ENCODE results near the gene STX5. TPM values are rescaled to one million over a fixed set of nuclear protein-coding genes. Genes with fewer than 3 reads are reported as not detected.

Gene STX5
- total RNA-seq, 5 donors from 2014 or later (not counting 1 experiment from before 2014, with no cell fraction given): 49.3 to 132 (median 58.0) TPM

DNA sequence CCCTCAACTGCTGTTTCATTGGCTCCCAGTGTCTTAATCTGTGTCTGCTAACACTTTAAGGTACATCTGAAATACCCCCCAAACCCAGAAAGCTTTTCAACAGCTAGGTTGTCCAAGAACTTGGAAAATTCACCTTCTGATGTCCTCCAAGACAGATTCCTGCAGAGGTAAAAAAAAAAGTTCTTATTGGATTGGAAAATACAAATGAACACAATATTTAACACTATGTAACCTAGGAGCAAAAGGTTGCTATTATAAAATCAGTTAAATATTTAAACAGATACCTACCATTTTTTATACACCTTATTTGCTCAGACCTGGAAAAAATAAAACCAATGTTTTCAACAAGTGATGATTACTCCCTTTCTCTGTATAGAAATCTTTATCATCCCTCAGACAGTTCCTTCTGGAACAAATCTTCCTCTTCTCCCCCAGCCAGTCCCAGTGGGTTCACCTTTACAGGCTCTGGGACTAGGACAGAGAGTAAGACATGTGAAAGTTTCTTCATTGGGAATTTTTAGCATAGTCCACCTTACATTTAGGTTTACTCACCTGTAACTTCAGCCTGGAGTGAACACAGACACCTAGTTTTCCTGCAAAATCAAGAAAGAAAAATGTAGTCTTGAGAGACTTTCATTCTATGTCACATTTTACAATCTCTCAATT, 20.8 kb upstream of the STX5 start:
- DNase-seq (no peak), ATAC-seq (replicated peaks in 1 of 4) (no peak)
- POLR2A ChIA-PET: interaction anchor here (0.5 to 6.5 kb wide), 6 partner anchors 10 to 99 kb away, joined by 3 to 71 read pairs (median 6); partner anchors contain the start of genes TMEM179B (in 1 of the 2), WDR74 (in 1 of the 2) and ZBTB3 (in 1 of the 2)
- Mint-ChIP-seq H3K4me1 (peaks cover 44 to 61% (median 54%) of the 10 kb centered on the region in 3 donors), H3K27me3 (no peaks in the 10 kb centered on the region), H3K9me3 (no peaks in the 10 kb centered on the region), H3K4me3 (peak overlapping the region; percentile 93 to 98 (median 97)), H3K27ac (peak overlapping the region; percentile 7 to 96), H3K36me3 (peaks cover 38% of the 10 kb centered on the region)
- Histone ChIP-seq H3K4me1 (ENCODE audit: control insufficient read depth in 1 of 2, extremely low read depth in 1 of 2, insufficient read depth in 2 of 2, low read length in 2 of 2) (peaks cover 32 to 40% of the 10 kb centered on the region in 2 experiments), H3K27me3 (replicated peaks in 1 of 2; ENCODE audit: control insufficient read depth in 2 of 2, extremely low read depth in 1 of 2, insufficient read depth in 2 of 2, low read length in 1 of 2) (no peaks in the 10 kb centered on the region), H3K9me3 (no peaks in the 10 kb centered on the region), H3K4me3 (ENCODE audit: control insufficient read depth in 1 of 2, extremely low read depth in 1 of 2, low read length in 1 of 2) (no peak overlapping the region), H3K27ac (ENCODE audit: low read length) (no peak overlapping the region), H3K36me3 (ENCODE audit: control insufficient read depth in 2 of 2, extremely low read depth in 1 of 2, insufficient read depth in 1 of 2, low read length in 1 of 2) (peaks cover 0 to 33% of the 10 kb centered on the region in 2 donors)
- CTCF ChIA-PET: interaction anchor here in 1 of 2 donors (1.4 kb wide), 1 partner anchor 10 kb away, joined by 4 read pairs; no protein-coding TSS in a partner anchor

DNA sequence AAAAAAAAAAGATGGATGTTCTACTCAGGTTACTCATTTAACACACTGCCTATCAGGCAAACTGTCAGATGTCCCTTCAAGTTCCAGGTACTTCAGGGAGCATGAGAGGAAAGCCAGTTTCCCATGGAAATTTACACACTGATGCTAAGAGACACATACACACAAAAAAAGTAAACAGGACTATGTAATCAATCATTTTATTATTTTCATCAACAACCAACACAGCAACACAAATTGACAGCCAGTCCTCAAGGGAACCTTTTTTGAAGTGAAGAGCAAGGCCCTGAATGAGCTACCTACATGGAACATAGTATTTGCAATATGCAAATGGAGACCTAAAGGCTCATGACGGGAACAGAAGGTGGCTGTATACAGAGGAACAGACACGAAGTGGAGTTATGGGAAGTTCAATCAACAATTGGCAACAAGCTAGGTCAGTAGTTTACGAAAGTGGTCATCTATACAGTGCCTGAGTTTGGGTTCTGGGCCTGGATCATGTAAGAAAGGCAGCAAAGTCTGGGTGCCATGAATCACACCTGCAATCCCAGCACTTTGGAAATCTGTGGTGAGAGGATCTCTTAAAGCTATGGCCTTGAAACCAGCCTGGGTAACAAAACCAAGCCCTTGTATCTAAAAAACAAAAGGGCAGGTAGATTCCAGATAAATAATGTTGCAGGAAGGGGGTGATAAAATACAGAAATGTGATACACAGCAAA, 20.1 kb upstream of the STX5 start:
- H3K27me3 Mint-ChIP-seq: no peaks in the 10 kb centered on the region
- H3K4me3 Mint-ChIP-seq: peak overlapping the region in 2 of 3 donors; percentile 10 to 22
- no peaks in the 10 kb centered on the region for H3K9me3 Mint-ChIP-seq
- CTCF ChIA-PET: interaction anchor here (1.0 to 1.4 kb wide), 2 partner anchors 11 to 66 kb away, joined by 3 to 4 read pairs; no protein-coding TSS in a partner anchor
- H3K4me1 ChIP-seq (ENCODE audit: control insufficient read depth in 1 of 2, extremely low read depth in 1 of 2, insufficient read depth in 2 of 2, low read length in 2 of 2): peaks cover 32 to 35% of the 10 kb centered on the region in 2 experiments
- POLR2A ChIA-PET: interaction anchor here (0.5 to 6.5 kb wide), 6 partner anchors 9 to 98 kb away, joined by 3 to 71 read pairs (median 4); partner anchors contain the start of genes WDR74 (in 1 of the 2) and ZBTB3 (in 1 of the 2)
- H3K27ac ChIP-seq (ENCODE audit: low read length): peak overlapping the region; percentile 3
- DNase-seq: no peak
- peaks cover 38% of the 10 kb centered on the region for H3K36me3 Mint-ChIP-seq
- peaks cover 43 to 58% (median 47%) of the 10 kb centered on the region in 3 donors for H3K4me1 Mint-ChIP-seq
- 46% methylated on average over 3 of the region's 3 CpGs for WGBS (ENCODE audit: insufficient coverage)
- H3K27ac Mint-ChIP-seq: peak overlapping the region; percentile 72 to 76
- H3K27me3 ChIP-seq (replicated peaks in 1 of 2; ENCODE audit: control insufficient read depth in 2 of 2, extremely low read depth in 1 of 2, insufficient read depth in 2 of 2, low read length in 1 of 2): no peaks in the 10 kb centered on the region
- ATAC-seq (replicated peaks in 1 of 4): no peak
- peaks cover 0 to 33% of the 10 kb centered on the region in 2 donors for H3K36me3 ChIP-seq (ENCODE audit: control insufficient read depth in 2 of 2, extremely low read depth in 1 of 2, insufficient read depth in 1 of 2, low read length in 1 of 2)
- no peak overlapping the region for H3K4me3 ChIP-seq (ENCODE audit: control insufficient read depth in 1 of 2, extremely low read depth in 1 of 2, low read length in 1 of 2)
- no peaks in the 10 kb centered on the region for H3K9me3 ChIP-seq

DNA sequence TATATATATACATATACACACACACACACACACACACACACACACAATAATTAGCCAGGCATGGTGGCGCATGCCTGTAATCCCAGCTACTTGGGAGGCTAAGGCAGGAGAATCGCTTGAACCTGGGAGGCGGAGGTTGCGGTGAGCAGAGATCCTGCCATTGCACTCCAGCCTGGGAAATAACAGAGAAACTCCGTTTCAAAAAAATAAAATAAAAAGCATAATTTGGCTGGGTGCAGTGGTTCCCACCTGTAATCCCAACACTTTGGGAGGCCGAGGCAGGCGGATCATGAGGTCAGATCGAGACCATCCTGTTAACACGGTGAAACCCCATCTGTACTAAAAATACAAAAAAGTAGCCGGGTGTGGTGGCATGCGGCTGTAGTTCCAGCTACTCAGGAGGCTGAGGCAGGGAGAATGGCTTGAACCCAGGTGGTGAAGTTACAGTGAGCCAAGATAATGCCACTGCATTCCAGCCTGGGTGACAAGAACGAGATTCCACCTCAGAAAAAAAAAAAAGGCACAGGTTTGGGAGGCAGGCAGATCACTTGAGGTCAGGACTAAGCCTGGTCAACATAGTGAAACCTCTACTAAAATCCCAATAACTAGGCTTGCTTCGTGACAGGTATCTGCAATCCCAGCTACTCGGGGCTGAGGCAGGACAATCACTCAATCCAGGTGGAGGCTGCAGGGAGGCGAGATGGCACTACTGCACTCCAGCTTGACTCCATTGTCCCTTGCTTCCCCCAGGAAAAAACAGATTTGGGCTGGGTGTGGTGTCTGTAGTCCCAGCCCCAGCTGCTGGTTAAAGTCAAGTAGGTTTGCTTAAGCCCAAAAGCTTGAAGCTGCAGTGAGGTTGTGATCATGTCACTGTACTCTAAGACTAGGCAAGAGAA, 19.3 kb upstream of the STX5 start:
- Mint-ChIP-seq H3K4me3 (peak overlapping the region in 2 of 3 donors; percentile 10 to 22), H3K36me3 (peaks cover 38% of the 10 kb centered on the region)
- H3K27ac ChIP-seq (ENCODE audit: low read length): peak overlapping the region; percentile 13

DNA sequence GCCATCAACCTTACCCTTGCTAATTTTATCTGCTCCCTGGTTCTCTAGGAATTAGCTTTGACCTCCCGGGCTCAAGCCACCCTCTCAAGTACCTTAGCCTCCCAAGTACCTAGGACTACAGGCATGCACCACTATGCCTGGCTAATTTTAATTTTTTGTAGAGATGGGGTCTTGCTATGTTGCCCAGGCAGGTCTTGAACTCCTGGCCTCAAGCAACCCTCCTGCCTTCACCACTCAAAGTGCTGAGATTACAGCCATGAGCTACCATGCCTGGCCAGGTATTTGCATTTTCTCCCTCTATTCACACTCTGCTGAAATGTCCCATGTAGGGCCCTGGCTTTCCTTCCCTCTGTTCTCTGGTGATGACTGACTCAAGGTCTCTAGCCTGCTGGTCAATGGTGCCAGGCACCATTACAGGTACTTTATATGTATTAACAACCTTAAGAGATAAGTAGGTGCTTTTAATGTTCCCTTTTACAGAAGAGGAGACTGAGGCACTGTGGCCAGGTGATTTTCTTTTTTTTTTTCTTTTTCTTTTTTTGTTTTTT, 16.0 kb upstream of the STX5 start:
- Histone ChIP-seq H3K4me1 (ENCODE audit: control insufficient read depth in 1 of 2, extremely low read depth in 1 of 2, insufficient read depth in 2 of 2, low read length in 2 of 2) (peaks cover 5 to 9% of the 10 kb centered on the region in 2 experiments), H3K27me3 (replicated peaks in 1 of 2; ENCODE audit: control insufficient read depth in 2 of 2, extremely low read depth in 1 of 2, insufficient read depth in 2 of 2, low read length in 1 of 2) (no peaks in the 10 kb centered on the region), H3K27ac (ENCODE audit: low read length) (no peak overlapping the region), H3K4me3 (ENCODE audit: control insufficient read depth in 1 of 2, extremely low read depth in 1 of 2, low read length in 1 of 2) (no peak overlapping the region), H3K36me3 (ENCODE audit: control insufficient read depth in 2 of 2, extremely low read depth in 1 of 2, insufficient read depth in 1 of 2, low read length in 1 of 2) (peaks cover 0 to 16% of the 10 kb centered on the region in 2 donors), H3K9me3 (no peaks in the 10 kb centered on the region)
- Mint-ChIP-seq H3K27ac (peak overlapping the region; percentile 59 to 68), H3K9me3 (no peaks in the 10 kb centered on the region), H3K4me3 (no peak overlapping the region), H3K4me1 (peaks cover 12 to 26% (median 17%) of the 10 kb centered on the region in 3 donors), H3K36me3 (peaks cover 10% of the 10 kb centered on the region), H3K27me3 (no peaks in the 10 kb centered on the region)
- DNase-seq (no peak), ATAC-seq (replicated peaks in 1 of 4) (no peak)
- no CpG with 5 or more reads among the region's 1 CpG for WGBS (ENCODE audit: insufficient coverage)
- ChIA-PET CTCF (interaction anchor here in 1 of 2 donors (0.5 to 0.9 kb wide), 2 partner anchors 8 to 18 kb away, joined by 3 read pairs; no protein-coding TSS in a partner anchor), POLR2A (interaction anchor here in 1 of 2 donors (0.7 kb wide), 1 partner anchor 183 kb away, joined by 3 read pairs; the partner anchor contains the start of genes C11orf98 and CSKMT)

More for the DNA sequence above, 19.3 kb upstream of the STX5 start:
- ChIA-PET POLR2A (interaction anchor here (0.6 to 6.5 kb wide), 5 partner anchors 11 to 97 kb away, joined by 3 to 71 read pairs (median 4); partner anchors contain the start of genes WDR74 (in 1 of the 2) and ZBTB3 (in 1 of the 2)), CTCF (interaction anchor here (0.8 to 1.4 kb wide), 3 partner anchors 12 to 65 kb away, joined by 3 to 4 read pairs (median 3); no protein-coding TSS in a partner anchor)
- H3K9me3 Mint-ChIP-seq: no peaks in the 10 kb centered on the region
- no peaks in the 10 kb centered on the region for H3K27me3 Mint-ChIP-seq
- ATAC-seq (replicated peaks in 1 of 4): no peak
- Histone ChIP-seq H3K4me1 (ENCODE audit: control insufficient read depth in 1 of 2, extremely low read depth in 1 of 2, insufficient read depth in 2 of 2, low read length in 2 of 2) (peaks cover 27 to 28% of the 10 kb centered on the region in 2 experiments), H3K27me3 (replicated peaks in 1 of 2; ENCODE audit: control insufficient read depth in 2 of 2, extremely low read depth in 1 of 2, insufficient read depth in 2 of 2, low read length in 1 of 2) (no peaks in the 10 kb centered on the region), H3K9me3 (no peaks in the 10 kb centered on the region), H3K4me3 (ENCODE audit: control insufficient read depth in 1 of 2, extremely low read depth in 1 of 2, low read length in 1 of 2) (no peak overlapping the region), H3K36me3 (ENCODE audit: control insufficient read depth in 2 of 2, extremely low read depth in 1 of 2, insufficient read depth in 1 of 2, low read length in 1 of 2) (peaks cover 0 to 33% of the 10 kb centered on the region in 2 donors)
- peaks cover 39 to 52% (median 43%) of the 10 kb centered on the region in 3 donors for H3K4me1 Mint-ChIP-seq
- 65% methylated on average over 9 of the region's 15 CpGs for WGBS (ENCODE audit: insufficient coverage)
- peak in 1 of 35 experiments; percentile 26 for DNase-seq
- H3K27ac Mint-ChIP-seq: peak overlapping the region; percentile 72 to 76

DNA sequence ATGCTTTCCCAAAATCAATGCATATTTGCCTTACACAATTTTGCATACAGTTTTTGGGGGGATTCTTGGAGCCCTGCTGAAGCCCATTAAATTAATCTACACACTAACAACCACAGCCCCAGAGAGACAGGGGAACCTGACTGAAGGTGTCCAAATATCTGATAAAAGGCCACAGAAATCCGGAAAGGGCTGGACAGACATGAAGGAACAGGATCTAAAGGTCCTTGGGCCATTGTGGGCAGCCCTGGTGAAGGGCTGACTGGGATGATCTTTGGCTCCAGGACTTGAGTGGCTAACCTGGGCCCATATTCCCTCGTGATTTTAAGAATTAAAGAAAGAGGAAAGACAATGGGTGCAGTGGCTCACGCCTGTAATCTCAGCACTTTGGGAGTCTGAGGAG, 14.3 kb upstream of the STX5 start:
- WGBS (ENCODE audit: insufficient coverage): 82% methylated on average over 1 of the region's 3 CpGs
- Histone ChIP-seq H3K4me1 (ENCODE audit: control insufficient read depth in 1 of 2, extremely low read depth in 1 of 2, insufficient read depth in 2 of 2, low read length in 2 of 2) (peaks cover 4 to 20% of the 10 kb centered on the region in 2 experiments), H3K9me3 (no peaks in the 10 kb centered on the region), H3K4me3 (ENCODE audit: control insufficient read depth in 1 of 2, extremely low read depth in 1 of 2, low read length in 1 of 2) (no peak overlapping the region), H3K27me3 (replicated peaks in 1 of 2; ENCODE audit: control insufficient read depth in 2 of 2, extremely low read depth in 1 of 2, insufficient read depth in 2 of 2, low read length in 1 of 2) (no peaks in the 10 kb centered on the region), H3K27ac (ENCODE audit: low read length) (no peak overlapping the region), H3K36me3 (ENCODE audit: control insufficient read depth in 2 of 2, extremely low read depth in 1 of 2, insufficient read depth in 1 of 2, low read length in 1 of 2) (no peaks in the 10 kb centered on the region)
- ChIA-PET CTCF (no interaction called here), POLR2A (interaction anchor here in 1 of 2 donors (0.6 kb wide), 1 partner anchor 51 kb away, joined by 5 read pairs; no protein-coding TSS in a partner anchor)
- Mint-ChIP-seq H3K9me3 (no peaks in the 10 kb centered on the region), H3K27ac (no peak overlapping the region), H3K27me3 (no peaks in the 10 kb centered on the region), H3K4me3 (no peak overlapping the region), H3K4me1 (peaks cover 0 to 11% (median 1%) of the 10 kb centered on the region in 3 donors), H3K36me3 (no peaks in the 10 kb centered on the region)
- ATAC-seq (replicated peaks in 1 of 4) (no peak), DNase-seq (no peak)

Measured in T-cell (primary cell).